ENCODE results near the gene ARPC4. TPM values are rescaled to one million over a fixed set of nuclear protein-coding genes. Genes with fewer than 3 reads are reported as not detected.

Gene ARPC4
- total RNA-seq, 2 experiments from 2014 or later: 237 to 240 TPM

GRCh38 chr3:9828801-9829755 is 36.2 kb downstream of the ARPC4 start:
- intact Hi-C loops (cut with micrococcal nuclease): no loop called here
- H3K9me3 Mint-ChIP-seq: no peaks in the 10 kb centered on the region
- POLR2A ChIA-PET: no interaction called here
- H3K27me3 Mint-ChIP-seq: no peaks in the 10 kb centered on the region
- no peaks in the 10 kb centered on the region for H3K4me1 Mint-ChIP-seq (ENCODE audit: low read depth)
- DNase-seq: no peak
- no peak overlapping the region for H3K4me3 Mint-ChIP-seq
- no peak overlapping the region for H3K27ac Mint-ChIP-seq
- CTCF ChIA-PET: interaction anchor here (1.8 to 2.2 kb wide), 2 partner anchors 117 to 159 kb away, joined by 6 to 7 read pairs; no protein-coding TSS in a partner anchor
- H3K36me3 Mint-ChIP-seq: peaks cover 14% of the 10 kb centered on the region

GRCh38 chr3:9831253-9831652 is 38.4 kb downstream of the ARPC4 start:
- no peaks in the 10 kb centered on the region for H3K27me3 Mint-ChIP-seq
- H3K9me3 Mint-ChIP-seq: no peaks in the 10 kb centered on the region
- H3K36me3 Mint-ChIP-seq: peaks cover 30% of the 10 kb centered on the region
- POLR2A ChIA-PET: no interaction called here
- H3K27ac Mint-ChIP-seq: no peak overlapping the region
- CTCF ChIA-PET: interaction anchor here (1.1 kb wide), 1 partner anchor 16 kb away, joined by 3 read pairs; no protein-coding TSS in a partner anchor
- DNase-seq: no peak
- intact Hi-C loops (cut with micrococcal nuclease): no loop called here
- H3K4me3 Mint-ChIP-seq: no peak overlapping the region
- no peaks in the 10 kb centered on the region for H3K4me1 Mint-ChIP-seq (ENCODE audit: low read depth)

GRCh38 chr3:9833078-9833477 is 40.2 kb downstream of the ARPC4 start:
- Mint-ChIP-seq H3K4me1 (ENCODE audit: low read depth) (no peaks in the 10 kb centered on the region), H3K4me3 (no peak overlapping the region), H3K27ac (no peak overlapping the region), H3K36me3 (peaks cover 32% of the 10 kb centered on the region), H3K9me3 (no peaks in the 10 kb centered on the region), H3K27me3 (no peaks in the 10 kb centered on the region)
- ChIA-PET CTCF (interaction anchor here (0.9 kb wide), 1 partner anchor 100 kb away, joined by 3 read pairs; the partner anchor contains the start of gene CRELD1), POLR2A (no interaction called here)
- no peak for DNase-seq
- intact Hi-C loops (cut with micrococcal nuclease): no loop called here

GRCh38 chr3:9834520-9835380 is 41.9 kb downstream of the ARPC4 start:
- DNase-seq: no peak
- POLR2A ChIA-PET: no interaction called here

GRCh38 chr3:9837701-9838582 is 45.1 kb downstream of the ARPC4 start:
- peak overlapping the region; percentile 39 for H3K27ac Mint-ChIP-seq
- H3K4me1 Mint-ChIP-seq (ENCODE audit: low read depth): peaks cover 11% of the 10 kb centered on the region
- intact Hi-C loops (cut with micrococcal nuclease): no loop called here
- H3K4me3 Mint-ChIP-seq: no peak overlapping the region
- ChIA-PET POLR2A (no interaction called here), CTCF (interaction anchor here (0.6 kb wide), 1 partner anchor 34 kb away, joined by 4 read pairs; no protein-coding TSS in a partner anchor)
- no peaks in the 10 kb centered on the region for H3K9me3 Mint-ChIP-seq
- peaks cover 42% of the 10 kb centered on the region for H3K36me3 Mint-ChIP-seq
- no peaks in the 10 kb centered on the region for H3K27me3 Mint-ChIP-seq
- no peak for DNase-seq

More at GRCh38 chr3:9834520-9835380, 41.9 kb downstream of the ARPC4 start:
- Mint-ChIP-seq H3K27me3 (no peaks in the 10 kb centered on the region), H3K36me3 (peaks cover 32% of the 10 kb centered on the region), H3K27ac (no peak overlapping the region), H3K9me3 (no peaks in the 10 kb centered on the region), H3K4me3 (no peak overlapping the region), H3K4me1 (ENCODE audit: low read depth) (no peaks in the 10 kb centered on the region)
- CTCF ChIA-PET: no interaction called here
- intact Hi-C loops (cut with micrococcal nuclease): no loop called here

- Mint-ChIP-seq H3K27me3 (no peaks in the 10 kb centered on the region), H3K4me1 (ENCODE audit: low read depth) (peaks cover 13% of the 10 kb centered on the region), H3K4me3 (no peak overlapping the region), H3K9me3 (no peaks in the 10 kb centered on the region), H3K27ac (no peak overlapping the region), H3K36me3 (peaks cover 41% of the 10 kb centered on the region)
- POLR2A ChIA-PET: interaction anchor here (0.8 kb wide), 1 partner anchor 99 kb away, joined by 5 read pairs; no protein-coding TSS in a partner anchor
- intact Hi-C loops (cut with micrococcal nuclease): no loop called here
- CTCF ChIA-PET: no interaction called here
- DNase-seq: no peak
These were observed 46.0 kb downstream of the ARPC4 start for GRCh38 chr3:9838856-9839255.

GRCh38 chr3:9841015-9841414 is 48.1 kb downstream of the ARPC4 start:
- H3K36me3 Mint-ChIP-seq: peaks cover 25% of the 10 kb centered on the region
- no peaks in the 10 kb centered on the region for H3K27me3 Mint-ChIP-seq
- no peak overlapping the region for H3K27ac Mint-ChIP-seq
- intact Hi-C loops (cut with micrococcal nuclease): no loop called here
- ChIA-PET CTCF (interaction anchor here (0.6 to 1.7 kb wide), 7 partner anchors 14 to 423 kb away, joined by 3 to 5 read pairs (median 3); partner anchors contain the start of gene CRELD1), POLR2A (interaction anchor here (0.6 kb wide), 1 partner anchor 125 kb away, joined by 3 read pairs; no protein-coding TSS in a partner anchor)
- no peaks in the 10 kb centered on the region for H3K9me3 Mint-ChIP-seq
- H3K4me1 Mint-ChIP-seq (ENCODE audit: low read depth): peaks cover 23% of the 10 kb centered on the region
- no peak for DNase-seq
- no peak overlapping the region for H3K4me3 Mint-ChIP-seq

GRCh38 chr3:9843715-9844438 is 51.0 kb downstream of the ARPC4 start, which contains the start of gene RPUSD3:
RPUSD3 (minus strand) TSS chr3:9844008; CDS start chr3:9843990, 18 bp downstream.
- Mint-ChIP-seq H3K36me3 (peaks cover 20% of the 10 kb centered on the region), H3K27ac (peak within 1 kb of the TSS; percentile 90), H3K4me3 (peak within 1 kb of the TSS; percentile 99), H3K9me3 (no peaks in the 10 kb centered on the region), H3K4me1 (ENCODE audit: low read depth) (peaks cover 26% of the 10 kb centered on the region), H3K27me3 (no peaks in the 10 kb centered on the region)
- DNase-seq: peak; percentile 97
- ChIA-PET POLR2A (interaction anchor here (0.9 to 1.7 kb wide), 3 partner anchors 17 to 89 kb away, joined by 3 to 13 read pairs (median 3); partner anchors contain the start of genes CAMK1 and CRELD1), CTCF (interaction anchor here (0.8 to 4.4 kb wide), 6 partner anchors 17 to 183 kb away, joined by 3 to 22 read pairs (median 3); partner anchors contain the start of genes CRELD1 and FANCD2)
- intact Hi-C loops (cut with micrococcal nuclease): loop anchor here (1.0 to 2.0 kb wide), 4 partner anchors 47 to 405 kb away; partner anchors contain the start of genes CRELD1, JAGN1, TADA3 and TATDN2

GRCh38 chr3:9846231-9846630 is 53.3 kb downstream of the ARPC4 start:
- Mint-ChIP-seq H3K9me3 (no peaks in the 10 kb centered on the region), H3K4me3 (no peak overlapping the region), H3K4me1 (ENCODE audit: low read depth) (peaks cover 26% of the 10 kb centered on the region), H3K36me3 (peaks cover 11% of the 10 kb centered on the region), H3K27ac (no peak overlapping the region), H3K27me3 (no peaks in the 10 kb centered on the region)
- CTCF ChIA-PET: interaction anchor here (1.1 to 4.4 kb wide), 3 partner anchors 69 to 100 kb away, joined by 3 to 22 read pairs (median 3); partner anchors contain the start of gene CRELD1
- POLR2A ChIA-PET: no interaction called here
- no peak for DNase-seq
- intact Hi-C loops (cut with micrococcal nuclease): no loop called here

GRCh38 chr3:9846931-9847488 is 54.1 kb downstream of the ARPC4 start:
- Mint-ChIP-seq H3K4me3 (no peak overlapping the region), H3K27me3 (peaks cover 3% of the 10 kb centered on the region), H3K36me3 (peaks cover 7% of the 10 kb centered on the region), H3K9me3 (no peaks in the 10 kb centered on the region), H3K4me1 (ENCODE audit: low read depth) (peaks cover 22% of the 10 kb centered on the region), H3K27ac (no peak overlapping the region)
- no peak for DNase-seq
- intact Hi-C loops (cut with micrococcal nuclease): no loop called here
- ChIA-PET POLR2A (no interaction called here), CTCF (interaction anchor here (0.8 to 4.4 kb wide), 5 partner anchors 15 to 100 kb away, joined by 3 to 22 read pairs (median 3); partner anchors contain the start of gene CRELD1)

Measured in activated CD4-positive, alpha-beta memory T cell treated with anti-CD3 and anti-CD28 coated beads for 36 hours (primary cell).